ENCODE results near the gene CREBRF. TPM values are rescaled to one million over a fixed set of nuclear protein-coding genes. Genes with fewer than 3 reads are reported as not detected.

Gene CREBRF
- total and polyA plus RNA-seq, 12 donors, result 5.3 to 38.2 (median 20.8) TPM

GRCh38 chr5:173035904-173036707, 20.0 kb upstream of the CREBRF start:
- Histone ChIP-seq H3K27me3 (no peaks in the 10 kb centered on the region), H3K4me1 (replicated peaks in 1 of 2) (peaks cover 9 to 25% of the 10 kb centered on the region in 2 donors), H3K27ac (peak overlapping the region in 2 of 5 donors; percentile 64 to 73), H3K36me3 (replicated peaks in 1 of 2) (peaks cover 0 to 8% of the 10 kb centered on the region in 2 donors), H3K4me3 (no peak overlapping the region), H3K9me3 (replicated peaks in 1 of 3) (no peaks in the 10 kb centered on the region)
- intact Hi-C loops (cut with DNase I), result no loop called here
- peak in 2 of 7 donors; percentile 9 to 39 for DNase-seq
- TF ChIP-seq POLR2A (IDR thresholded peaks at IDR 0.05) (no peak), CTCF (IDR thresholded peaks at IDR 0.05) (no peak)
- 88 to 92% (median 91%) methylated on average over 22 to 24 of the region's 24 CpGs for WGBS, 4 donors

GRCh38 chr5:173039188-173039587, 17.0 kb upstream of the CREBRF start:
- Histone ChIP-seq H3K27ac (no peak overlapping the region), H3K4me3 (no peak overlapping the region), H3K36me3 (replicated peaks in 1 of 2) (peaks cover 0 to 8% of the 10 kb centered on the region in 2 donors), H3K27me3 (no peaks in the 10 kb centered on the region), H3K9me3 (replicated peaks in 1 of 3) (no peaks in the 10 kb centered on the region), H3K4me1 (replicated peaks in 1 of 2) (peaks cover 9 to 25% of the 10 kb centered on the region in 2 donors)
- intact Hi-C loops (cut with DNase I), result no loop called here
- TF ChIP-seq POLR2A (IDR thresholded peaks at IDR 0.05), result no peak
- no peak for TF ChIP-seq CTCF (IDR thresholded peaks at IDR 0.05)
- DNase-seq, result no peak
- 88 to 100% (median 91%) methylated on average over 3 of the region's 3 CpGs for whole genome bisulfite sequencing, 4 donors

- 91 to 97% (median 96%) methylated on average over 5 of the region's 5 CpGs for WGBS, 4 donors
- intact Hi-C loops (cut with DNase I), result no loop called here
- no peak for TF ChIP-seq POLR2A (IDR thresholded peaks at IDR 0.05)
- TF ChIP-seq CTCF (IDR thresholded peaks at IDR 0.05), result no peak
- DNase-seq, result peak in 2 of 7 donors; percentile 4 to 23
- H3K4me1 ChIP-seq (replicated peaks in 1 of 2), result peaks cover 7 to 20% of the 10 kb centered on the region in 2 donors
- H3K27ac ChIP-seq, result no peak overlapping the region
- no peaks in the 10 kb centered on the region for H3K27me3 ChIP-seq
- H3K36me3 ChIP-seq (replicated peaks in 1 of 2), result peaks cover 0 to 3% of the 10 kb centered on the region in 2 donors
- H3K9me3 ChIP-seq (replicated peaks in 1 of 3), result no peaks in the 10 kb centered on the region
- no peak overlapping the region for H3K4me3 ChIP-seq
Observed at GRCh38 chr5:173039964-173040363, 16.2 kb upstream of the CREBRF start.

- no peak for DNase-seq
Observed at GRCh38 chr5:173041881-173042762, 14.0 kb upstream of the CREBRF start.

More at GRCh38 chr5:173041881-173042762, 14.0 kb upstream of the CREBRF start:
- Histone ChIP-seq H3K27ac (no peak overlapping the region), H3K4me1 (replicated peaks in 1 of 2) (no peaks in the 10 kb centered on the region), H3K36me3 (replicated peaks in 1 of 2) (no peaks in the 10 kb centered on the region), H3K9me3 (replicated peaks in 1 of 3) (no peaks in the 10 kb centered on the region), H3K27me3 (no peaks in the 10 kb centered on the region), H3K4me3 (no peak overlapping the region)
- TF ChIP-seq CTCF (IDR thresholded peaks at IDR 0.05) (no peak), POLR2A (IDR thresholded peaks at IDR 0.05) (no peak)
- intact Hi-C loops (cut with DNase I), result no loop called here
- 74 to 85% (median 75%) methylated on average over 5 to 7 of the region's 7 CpGs for WGBS, 4 donors

Data from adrenal gland (tissue), 12 donors.